Liver (tissue), 3 donors: Measurements from ENCODE around the gene RPP14.

Experiments
- FOXA1 ChIP-seq: IDR thresholded peaks from 2 replicates; pipeline ENCODE4 v1.6.1; 2016; ENCODE audit warnings: antibody characterized with exemption
- TAF1 ChIP-seq: conservative IDR thresholded peaks from 2 replicates; pipeline ENCODE4 v1.6.1; 2016; ENCODE audit warnings: antibody characterized with exemption, mild to moderate bottlenecking
- TF ChIP-seq, protein P1 (sequence below): fragments of 150-350 bp; IDR thresholded peaks from 2 replicates; pipeline ENCODE4 v1.5.1; 2017; ENCODE audit warnings: improper control_type of control experiment, low read depth, low read length; ENCODE audit not compliant: missing input control
- TF ChIP-seq, protein P2 (sequence below): IDR thresholded peaks from 2 replicates; pipeline ENCODE4 v1.6.1; 2016; ENCODE audit warnings: antibody characterized with exemption
- donor health status: healthy.
- donor health status: healthy.

DNA sequence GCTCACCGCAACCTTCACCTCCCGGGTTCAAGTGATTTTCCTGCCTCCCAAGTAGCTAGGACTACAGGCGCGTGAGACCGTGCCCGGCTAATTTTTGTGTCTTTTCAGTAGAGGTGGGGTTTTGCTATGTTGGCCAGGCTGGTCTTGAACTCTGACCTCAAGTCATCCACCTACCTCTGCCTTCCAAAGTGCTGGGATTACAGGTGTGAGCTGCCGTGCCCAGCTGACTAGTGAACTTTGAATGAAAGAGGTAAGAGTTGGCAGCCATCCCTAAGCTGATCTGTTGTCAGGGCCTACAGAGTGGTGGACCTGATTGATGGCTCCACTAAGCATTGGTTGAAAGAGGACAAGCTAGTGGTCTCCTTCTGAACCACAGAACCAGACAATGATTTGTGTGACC lies 41.9 kb downstream of the RPP14 start:
- TF ChIP-seq, protein P1, sequence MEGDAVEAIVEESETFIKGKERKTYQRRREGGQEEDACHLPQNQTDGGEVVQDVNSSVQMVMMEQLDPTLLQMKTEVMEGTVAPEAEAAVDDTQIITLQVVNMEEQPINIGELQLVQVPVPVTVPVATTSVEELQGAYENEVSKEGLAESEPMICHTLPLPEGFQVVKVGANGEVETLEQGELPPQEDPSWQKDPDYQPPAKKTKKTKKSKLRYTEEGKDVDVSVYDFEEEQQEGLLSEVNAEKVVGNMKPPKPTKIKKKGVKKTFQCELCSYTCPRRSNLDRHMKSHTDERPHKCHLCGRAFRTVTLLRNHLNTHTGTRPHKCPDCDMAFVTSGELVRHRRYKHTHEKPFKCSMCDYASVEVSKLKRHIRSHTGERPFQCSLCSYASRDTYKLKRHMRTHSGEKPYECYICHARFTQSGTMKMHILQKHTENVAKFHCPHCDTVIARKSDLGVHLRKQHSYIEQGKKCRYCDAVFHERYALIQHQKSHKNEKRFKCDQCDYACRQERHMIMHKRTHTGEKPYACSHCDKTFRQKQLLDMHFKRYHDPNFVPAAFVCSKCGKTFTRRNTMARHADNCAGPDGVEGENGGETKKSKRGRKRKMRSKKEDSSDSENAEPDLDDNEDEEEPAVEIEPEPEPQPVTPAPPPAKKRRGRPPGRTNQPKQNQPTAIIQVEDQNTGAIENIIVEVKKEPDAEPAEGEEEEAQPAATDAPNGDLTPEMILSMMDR: no peak
- no peak for TF ChIP-seq FOXA1
- TF ChIP-seq, protein P2, sequence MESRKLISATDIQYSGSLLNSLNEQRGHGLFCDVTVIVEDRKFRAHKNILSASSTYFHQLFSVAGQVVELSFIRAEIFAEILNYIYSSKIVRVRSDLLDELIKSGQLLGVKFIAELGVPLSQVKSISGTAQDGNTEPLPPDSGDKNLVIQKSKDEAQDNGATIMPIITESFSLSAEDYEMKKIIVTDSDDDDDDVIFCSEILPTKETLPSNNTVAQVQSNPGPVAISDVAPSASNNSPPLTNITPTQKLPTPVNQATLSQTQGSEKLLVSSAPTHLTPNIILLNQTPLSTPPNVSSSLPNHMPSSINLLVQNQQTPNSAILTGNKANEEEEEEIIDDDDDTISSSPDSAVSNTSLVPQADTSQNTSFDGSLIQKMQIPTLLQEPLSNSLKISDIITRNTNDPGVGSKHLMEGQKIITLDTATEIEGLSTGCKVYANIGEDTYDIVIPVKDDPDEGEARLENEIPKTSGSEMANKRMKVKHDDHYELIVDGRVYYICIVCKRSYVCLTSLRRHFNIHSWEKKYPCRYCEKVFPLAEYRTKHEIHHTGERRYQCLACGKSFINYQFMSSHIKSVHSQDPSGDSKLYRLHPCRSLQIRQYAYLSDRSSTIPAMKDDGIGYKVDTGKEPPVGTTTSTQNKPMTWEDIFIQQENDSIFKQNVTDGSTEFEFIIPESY: no peak
- no peak for TF ChIP-seq TAF1
